Measurements from ENCODE around the gene NPHS1. TPM values are rescaled to one million over a fixed set of nuclear protein-coding genes. Genes with fewer than 3 reads are reported as not detected.

NPHS1 gene
- total and polyA plus RNA-seq, 9 of the 15 experiments (the other 6 are each of a cell fraction or from before 2014, with no cell fraction given), result 0.01 to 0.28 (median 0.14) TPM; not detected in 5

DNA sequence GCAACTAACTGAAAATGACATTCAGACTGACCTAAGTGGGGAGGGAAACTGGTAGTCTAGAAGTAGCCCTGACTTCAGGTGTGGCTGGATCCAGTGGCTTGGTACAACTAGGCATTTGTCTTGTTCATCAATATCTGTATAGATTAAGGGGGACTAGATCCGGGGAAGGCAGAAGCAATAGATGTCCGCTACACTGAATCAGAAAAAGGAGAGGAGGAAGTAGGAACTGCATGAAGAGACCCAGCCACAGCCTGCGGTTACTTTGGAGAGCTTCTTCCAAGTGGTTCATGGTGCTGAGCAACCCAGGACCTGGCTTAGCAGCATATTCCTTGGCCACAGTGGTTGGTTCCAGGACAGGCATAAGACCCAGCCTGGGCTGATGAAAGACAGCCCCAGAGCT, 29.7 kb downstream of the NPHS1 start (continued):
- TF ChIP-seq, protein P1, sequence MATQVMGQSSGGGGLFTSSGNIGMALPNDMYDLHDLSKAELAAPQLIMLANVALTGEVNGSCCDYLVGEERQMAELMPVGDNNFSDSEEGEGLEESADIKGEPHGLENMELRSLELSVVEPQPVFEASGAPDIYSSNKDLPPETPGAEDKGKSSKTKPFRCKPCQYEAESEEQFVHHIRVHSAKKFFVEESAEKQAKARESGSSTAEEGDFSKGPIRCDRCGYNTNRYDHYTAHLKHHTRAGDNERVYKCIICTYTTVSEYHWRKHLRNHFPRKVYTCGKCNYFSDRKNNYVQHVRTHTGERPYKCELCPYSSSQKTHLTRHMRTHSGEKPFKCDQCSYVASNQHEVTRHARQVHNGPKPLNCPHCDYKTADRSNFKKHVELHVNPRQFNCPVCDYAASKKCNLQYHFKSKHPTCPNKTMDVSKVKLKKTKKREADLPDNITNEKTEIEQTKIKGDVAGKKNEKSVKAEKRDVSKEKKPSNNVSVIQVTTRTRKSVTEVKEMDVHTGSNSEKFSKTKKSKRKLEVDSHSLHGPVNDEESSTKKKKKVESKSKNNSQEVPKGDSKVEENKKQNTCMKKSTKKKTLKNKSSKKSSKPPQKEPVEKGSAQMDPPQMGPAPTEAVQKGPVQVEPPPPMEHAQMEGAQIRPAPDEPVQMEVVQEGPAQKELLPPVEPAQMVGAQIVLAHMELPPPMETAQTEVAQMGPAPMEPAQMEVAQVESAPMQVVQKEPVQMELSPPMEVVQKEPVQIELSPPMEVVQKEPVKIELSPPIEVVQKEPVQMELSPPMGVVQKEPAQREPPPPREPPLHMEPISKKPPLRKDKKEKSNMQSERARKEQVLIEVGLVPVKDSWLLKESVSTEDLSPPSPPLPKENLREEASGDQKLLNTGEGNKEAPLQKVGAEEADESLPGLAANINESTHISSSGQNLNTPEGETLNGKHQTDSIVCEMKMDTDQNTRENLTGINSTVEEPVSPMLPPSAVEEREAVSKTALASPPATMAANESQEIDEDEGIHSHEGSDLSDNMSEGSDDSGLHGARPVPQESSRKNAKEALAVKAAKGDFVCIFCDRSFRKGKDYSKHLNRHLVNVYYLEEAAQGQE (IDR thresholded peaks at IDR 0.05; ENCODE audit: borderline replicate concordance), result peak; percentile 87
- TF ChIP-seq, protein P1 (CRISPR knock-in tag; IDR thresholded peaks at IDR 0.05; ENCODE audit: low read depth), result no peak
- TF ChIP-seq SMARCA4 (IDR thresholded peaks at IDR 0.05) (no peak), ILF3 (IDR thresholded peaks at IDR 0.05; ENCODE audit: borderline replicate concordance) (no peak), ESRRA (IDR thresholded peaks at IDR 0.05; ENCODE audit: borderline replicate concordance, low read depth) (no peak), DIDO1 (tag; IDR thresholded peaks at IDR 0.05; ENCODE audit: low read depth) (peak; percentile 62; the same call in 1 of the 2 replicates), ZNF133 (CRISPR knock-in tag; IDR thresholded peaks at IDR 0.05) (no peak), ZNF436 (CRISPR knock-in tag; IDR thresholded peaks at IDR 0.05) (no peak), ZNF785 (CRISPR knock-in tag; IDR thresholded peaks at IDR 0.05) (no peak), JUNB (CRISPR knock-in tag; conservative IDR thresholded peaks at IDR 0.05) (no peak), SPI1 (IDR thresholded peaks at IDR 0.05; ENCODE audit: borderline replicate concordance, low read depth, low read length) (peak; percentile 65; the same call in 1 of the 2 replicates), EP300 (IDR thresholded peaks at IDR 0.05; ENCODE audit: low read length) (no peak), ZNF431 (CRISPR knock-in tag; IDR thresholded peaks at IDR 0.05) (no peak), ELF1 (tag; IDR thresholded peaks at IDR 0.05) (peak; percentile 53), GATAD2B (IDR thresholded peaks at IDR 0.05; ENCODE audit: borderline replicate concordance) (no peak)
- TF ChIP-seq, protein P2, sequence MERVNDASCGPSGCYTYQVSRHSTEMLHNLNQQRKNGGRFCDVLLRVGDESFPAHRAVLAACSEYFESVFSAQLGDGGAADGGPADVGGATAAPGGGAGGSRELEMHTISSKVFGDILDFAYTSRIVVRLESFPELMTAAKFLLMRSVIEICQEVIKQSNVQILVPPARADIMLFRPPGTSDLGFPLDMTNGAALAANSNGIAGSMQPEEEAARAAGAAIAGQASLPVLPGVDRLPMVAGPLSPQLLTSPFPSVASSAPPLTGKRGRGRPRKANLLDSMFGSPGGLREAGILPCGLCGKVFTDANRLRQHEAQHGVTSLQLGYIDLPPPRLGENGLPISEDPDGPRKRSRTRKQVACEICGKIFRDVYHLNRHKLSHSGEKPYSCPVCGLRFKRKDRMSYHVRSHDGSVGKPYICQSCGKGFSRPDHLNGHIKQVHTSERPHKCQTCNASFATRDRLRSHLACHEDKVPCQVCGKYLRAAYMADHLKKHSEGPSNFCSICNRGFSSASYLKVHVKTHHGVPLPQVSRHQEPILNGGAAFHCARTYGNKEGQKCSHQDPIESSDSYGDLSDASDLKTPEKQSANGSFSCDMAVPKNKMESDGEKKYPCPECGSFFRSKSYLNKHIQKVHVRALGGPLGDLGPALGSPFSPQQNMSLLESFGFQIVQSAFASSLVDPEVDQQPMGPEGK (CRISPR knock-in tag; IDR thresholded peaks at IDR 0.05; ENCODE audit: borderline replicate concordance), result no peak
- TF ChIP-seq, protein P3, sequence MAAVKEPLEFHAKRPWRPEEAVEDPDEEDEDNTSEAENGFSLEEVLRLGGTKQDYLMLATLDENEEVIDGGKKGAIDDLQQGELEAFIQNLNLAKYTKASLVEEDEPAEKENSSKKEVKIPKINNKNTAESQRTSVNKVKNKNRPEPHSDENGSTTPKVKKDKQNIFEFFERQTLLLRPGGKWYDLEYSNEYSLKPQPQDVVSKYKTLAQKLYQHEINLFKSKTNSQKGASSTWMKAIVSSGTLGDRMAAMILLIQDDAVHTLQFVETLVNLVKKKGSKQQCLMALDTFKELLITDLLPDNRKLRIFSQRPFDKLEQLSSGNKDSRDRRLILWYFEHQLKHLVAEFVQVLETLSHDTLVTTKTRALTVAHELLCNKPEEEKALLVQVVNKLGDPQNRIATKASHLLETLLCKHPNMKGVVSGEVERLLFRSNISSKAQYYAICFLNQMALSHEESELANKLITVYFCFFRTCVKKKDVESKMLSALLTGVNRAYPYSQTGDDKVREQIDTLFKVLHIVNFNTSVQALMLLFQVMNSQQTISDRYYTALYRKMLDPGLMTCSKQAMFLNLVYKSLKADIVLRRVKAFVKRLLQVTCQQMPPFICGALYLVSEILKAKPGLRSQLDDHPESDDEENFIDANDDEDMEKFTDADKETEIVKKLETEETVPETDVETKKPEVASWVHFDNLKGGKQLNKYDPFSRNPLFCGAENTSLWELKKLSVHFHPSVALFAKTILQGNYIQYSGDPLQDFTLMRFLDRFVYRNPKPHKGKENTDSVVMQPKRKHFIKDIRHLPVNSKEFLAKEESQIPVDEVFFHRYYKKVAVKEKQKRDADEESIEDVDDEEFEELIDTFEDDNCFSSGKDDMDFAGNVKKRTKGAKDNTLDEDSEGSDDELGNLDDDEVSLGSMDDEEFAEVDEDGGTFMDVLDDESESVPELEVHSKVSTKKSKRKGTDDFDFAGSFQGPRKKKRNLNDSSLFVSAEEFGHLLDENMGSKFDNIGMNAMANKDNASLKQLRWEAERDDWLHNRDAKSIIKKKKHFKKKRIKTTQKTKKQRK (IDR thresholded peaks at IDR 0.05; ENCODE audit: borderline replicate concordance, low read depth, low read length), result no peak

Measured in K562 (cell line).